Large intestine (tissue), 3 donors: ENCODE results near the gene RAD51B. TPM values are rescaled to one million over a fixed set of nuclear protein-coding genes. Genes with fewer than 3 reads are reported as not detected.
"Not testable (repeated sequence)": the region's sequence is repeated elsewhere in the genome, so short reads cannot be mapped to it uniquely, and the experiment has no call there.

Experiments
- DNase-seq, 2 donors: peaks; one replicate each; pipeline versions ENCODE4 v3.0.0 to v3.0.0-alpha.2; 2013
- H3K27ac ChIP-seq: one replicate; pipeline ENCODE4 v1.5.1; 2013; ENCODE audit warnings: low read length
- H3K27me3 ChIP-seq: 2 replicates; pipeline ENCODE4 v1.6.1; 2013; ENCODE audit warnings: low read length; ENCODE audit not compliant: control insufficient read depth, insufficient read depth
- H3K36me3 ChIP-seq: 2 replicates; pipeline ENCODE4 v1.6.1; 2013; ENCODE audit warnings: low read length; ENCODE audit not compliant: control insufficient read depth, insufficient read depth
- H3K4me1 ChIP-seq: one replicate; pipeline ENCODE4 v1.6.1; 2013; ENCODE audit warnings: low read length; ENCODE audit not compliant: control insufficient read depth, insufficient read depth
- H3K4me3 ChIP-seq: one replicate; pipeline ENCODE4 v1.5.1; 2013; ENCODE audit warnings: low read length
- H3K9me3 ChIP-seq: one replicate; pipeline ENCODE4 v1.6.1; 2013; ENCODE audit warnings: mild to moderate bottlenecking, low read depth, low read length, moderate library complexity; ENCODE audit not compliant: control insufficient read depth
- WGBS: methylation state at CpG from one replicate; pipeline ENCODE4 v1.1.5; 2013; ENCODE audit warnings: low lambda C conversion rate; ENCODE audit not compliant: insufficient coverage; 5-methylcytosine and 5-hydroxymethylcytosine counted together
- polyA plus RNA-seq: library from polyadenylated mRNA; unstranded; fragments of 120-200 nt; gene quantifications from one replicate; pipeline ENCODE4 v1.2.1, GENCODE V29; 2013

Gene RAD51B
- polyA plus RNA-seq, 1 donor: 6.4 TPM

- peaks cover 5% of the 10 kb centered on the region for H3K4me1 ChIP-seq
- H3K36me3 ChIP-seq: no peaks in the 10 kb centered on the region
- H3K27ac ChIP-seq: no peak overlapping the region
- WGBS: no CpG with 5 or more reads among the region's 5 CpGs
- DNase-seq: no peak
- no peak overlapping the region for H3K4me3 ChIP-seq
- H3K9me3 ChIP-seq: no peaks in the 10 kb centered on the region
- no peaks in the 10 kb centered on the region for H3K27me3 ChIP-seq
Observed at GRCh38 chr14:68182492-68182891, 362.9 kb downstream of the RAD51B start.

GRCh38 chr14:68186500-68187276 is 367.1 kb downstream of the RAD51B start:
- not testable (repeated sequence) for H3K27ac ChIP-seq, DNase-seq, H3K27me3 ChIP-seq, H3K4me3 ChIP-seq, H3K9me3 ChIP-seq, H3K36me3 ChIP-seq
- 100% methylated on average over 2 of the region's 5 CpGs for WGBS
- peaks cover 12% of the 10 kb centered on the region for H3K4me1 ChIP-seq

GRCh38 chr14:68188174-68188573 is 368.6 kb downstream of the RAD51B start:
- 93% methylated on average over 1 of the region's 1 CpG for WGBS
- Histone ChIP-seq H3K27ac (no peak overlapping the region), H3K27me3 (no peaks in the 10 kb centered on the region), H3K4me1 (peaks cover 13% of the 10 kb centered on the region), H3K9me3 (no peaks in the 10 kb centered on the region), H3K4me3 (no peak overlapping the region), H3K36me3 (no peaks in the 10 kb centered on the region)
- DNase-seq: no peak

- H3K9me3 ChIP-seq: no peaks in the 10 kb centered on the region
- H3K27ac ChIP-seq: peak overlapping the region; percentile 88
- no peak overlapping the region for H3K4me3 ChIP-seq
- DNase-seq: no peak
- no CpG with 5 or more reads among the region's 1 CpG for WGBS
- H3K36me3 ChIP-seq: no peaks in the 10 kb centered on the region
- H3K27me3 ChIP-seq: no peaks in the 10 kb centered on the region
- H3K4me1 ChIP-seq: peaks cover 15% of the 10 kb centered on the region
Observed at GRCh38 chr14:68190032-68190431, 370.5 kb downstream of the RAD51B start.

GRCh38 chr14:68191567-68192321 is 372.2 kb downstream of the RAD51B start:
- Histone ChIP-seq H3K4me3 (no peak overlapping the region), H3K36me3 (no peaks in the 10 kb centered on the region), H3K9me3 (no peaks in the 10 kb centered on the region), H3K27ac (peak overlapping the region; percentile 88), H3K27me3 (no peaks in the 10 kb centered on the region), H3K4me1 (peaks cover 15% of the 10 kb centered on the region)
- peak; percentile 91 to 97 for DNase-seq

- Histone ChIP-seq H3K4me3 (no peak overlapping the region), H3K9me3 (no peaks in the 10 kb centered on the region), H3K27me3 (no peaks in the 10 kb centered on the region), H3K27ac (peak overlapping the region; percentile 57), H3K4me1 (peaks cover 18% of the 10 kb centered on the region), H3K36me3 (no peaks in the 10 kb centered on the region)
- DNase-seq: no peak
- 53% methylated on average over 2 of the region's 2 CpGs for WGBS
Observed at GRCh38 chr14:68192935-68193334, 373.4 kb downstream of the RAD51B start.

GRCh38 chr14:68193970-68194681 is 374.5 kb downstream of the RAD51B start:
- Histone ChIP-seq H3K9me3 (no peaks in the 10 kb centered on the region), H3K4me3 (no peak overlapping the region), H3K27ac (peak overlapping the region; percentile 57), H3K36me3 (no peaks in the 10 kb centered on the region), H3K27me3 (no peaks in the 10 kb centered on the region), H3K4me1 (peaks cover 24% of the 10 kb centered on the region)
- no peak for DNase-seq
- 17% methylated on average over 1 of the region's 3 CpGs for WGBS

- no peaks in the 10 kb centered on the region for H3K9me3 ChIP-seq
- no peak overlapping the region for H3K4me3 ChIP-seq
- no peak for DNase-seq
- H3K27me3 ChIP-seq: no peaks in the 10 kb centered on the region
- H3K4me1 ChIP-seq: peaks cover 25% of the 10 kb centered on the region
- no peaks in the 10 kb centered on the region for H3K36me3 ChIP-seq
- H3K27ac ChIP-seq: no peak overlapping the region
- 40% methylated on average over 1 of the region's 1 CpG for WGBS
Observed at GRCh38 chr14:68195126-68195525, 375.5 kb downstream of the RAD51B start.

GRCh38 chr14:68198713-68199495 is 379.3 kb downstream of the RAD51B start:
- DNase-seq: no peak
- H3K4me1 ChIP-seq: peaks cover 12% of the 10 kb centered on the region
- no peak overlapping the region for H3K4me3 ChIP-seq

More at GRCh38 chr14:68198713-68199495, 379.3 kb downstream of the RAD51B start:
- no peaks in the 10 kb centered on the region for H3K9me3 ChIP-seq
- H3K36me3 ChIP-seq: no peaks in the 10 kb centered on the region
- peak overlapping the region; percentile 4 for H3K27ac ChIP-seq
- H3K27me3 ChIP-seq: no peaks in the 10 kb centered on the region
- 21% methylated on average over 2 of the region's 3 CpGs for WGBS
